ENCODE data around the gene KSR1.
"Not testable (repeated sequence)": the region's sequence is repeated elsewhere in the genome, so short reads cannot be mapped to it uniquely, and the experiment has no call there.

The KSR1 gene

DNA sequence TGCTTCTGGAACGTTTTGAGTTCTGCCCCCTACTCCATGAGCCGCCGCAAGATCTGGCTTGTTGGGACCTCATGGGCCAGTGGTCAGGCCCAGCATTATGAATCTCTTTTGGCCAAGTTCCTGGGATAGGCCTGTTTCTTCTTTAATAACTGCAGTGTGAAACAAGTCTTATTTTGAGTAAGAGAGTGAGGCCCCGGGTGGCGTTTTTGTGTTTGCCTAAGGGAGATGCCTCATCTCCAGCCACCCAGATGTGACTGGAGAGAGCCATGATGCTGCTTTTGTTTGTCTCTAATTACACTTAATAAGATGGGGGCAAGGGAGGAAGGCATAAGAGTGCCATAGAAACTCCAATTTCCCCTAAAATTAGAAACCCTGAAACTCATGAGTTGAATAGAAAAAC is 39.8 kb downstream of the KSR1 start:
- Histone ChIP-seq H3K27ac (ENCODE audit: low read depth, low read length) (no peak overlapping the region), H3K27me3 (ENCODE audit: control insufficient read depth, insufficient read depth, low read length) (no peaks in the 10 kb centered on the region), H3K4me3 (ENCODE audit: low read length) (no peak overlapping the region), H3K4me1 (ENCODE audit: control insufficient read depth, insufficient read depth, low read length) (peaks cover 5% of the 10 kb centered on the region), H3K9ac (ENCODE audit: low read length) (no peak overlapping the region), H3K36me3 (ENCODE audit: control insufficient read depth, insufficient read depth, low read length) (no peaks in the 10 kb centered on the region)

DNA sequence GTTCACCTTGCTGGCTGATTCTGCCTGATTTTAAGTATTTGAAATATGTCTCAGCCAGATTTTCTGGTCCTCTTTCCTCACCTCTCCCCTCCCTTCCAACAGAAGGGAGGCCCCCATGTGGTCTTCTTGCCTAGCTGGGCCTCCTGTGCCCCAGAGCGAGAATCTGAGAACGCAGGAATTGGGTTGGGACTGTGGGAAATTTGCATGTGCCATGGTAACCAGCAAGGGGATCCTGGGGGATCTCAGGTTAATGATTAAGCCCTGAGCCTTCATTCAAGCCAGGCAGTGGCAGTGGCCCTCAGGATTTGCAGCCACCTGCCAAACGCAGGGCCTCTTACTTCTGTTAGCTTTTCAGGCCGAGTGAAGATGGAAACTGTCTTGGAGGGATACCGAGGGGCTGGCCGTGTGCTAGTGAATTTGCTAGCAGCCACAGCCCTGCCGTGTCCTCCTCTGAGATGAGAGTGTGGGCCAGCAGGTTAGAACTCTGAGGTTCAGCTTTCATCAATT is 40.2 kb downstream of the KSR1 start:
- H3K36me3 ChIP-seq (ENCODE audit: control insufficient read depth, insufficient read depth, low read length): no peaks in the 10 kb centered on the region
- H3K4me1 ChIP-seq (ENCODE audit: control insufficient read depth, insufficient read depth, low read length): peaks cover 5% of the 10 kb centered on the region
- no peak overlapping the region for H3K27ac ChIP-seq (ENCODE audit: low read depth, low read length)
- H3K9ac ChIP-seq (ENCODE audit: low read length): no peak overlapping the region
- H3K27me3 ChIP-seq (ENCODE audit: control insufficient read depth, insufficient read depth, low read length): no peaks in the 10 kb centered on the region
- H3K4me3 ChIP-seq (ENCODE audit: low read length): no peak overlapping the region

DNA sequence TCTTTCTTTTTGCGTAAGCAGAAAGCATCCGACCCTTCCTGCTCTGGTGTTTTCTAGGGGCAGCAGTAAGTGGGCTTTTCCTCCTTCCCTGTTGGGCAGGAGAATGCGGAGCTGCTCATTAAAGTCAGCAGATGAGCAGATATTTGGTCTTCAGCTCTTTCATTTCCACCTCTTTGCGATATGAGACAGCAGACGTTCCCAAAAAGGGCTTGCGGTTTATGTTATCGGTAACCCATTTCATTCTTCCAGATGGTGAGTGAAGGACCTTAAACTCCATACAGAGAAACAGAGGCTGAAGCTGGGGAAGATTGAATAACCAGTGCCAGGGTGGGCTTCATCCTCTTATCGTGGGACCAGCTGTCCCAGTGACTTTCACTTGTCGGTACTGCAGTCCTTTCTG is 40.7 kb downstream of the KSR1 start:
- Histone ChIP-seq H3K4me1 (ENCODE audit: control insufficient read depth, insufficient read depth, low read length) (peaks cover 5% of the 10 kb centered on the region), H3K4me3 (ENCODE audit: low read length) (no peak overlapping the region), H3K36me3 (ENCODE audit: control insufficient read depth, insufficient read depth, low read length) (no peaks in the 10 kb centered on the region), H3K9ac (ENCODE audit: low read length) (no peak overlapping the region), H3K27ac (ENCODE audit: low read depth, low read length) (no peak overlapping the region), H3K27me3 (ENCODE audit: control insufficient read depth, insufficient read depth, low read length) (no peaks in the 10 kb centered on the region)

DNA sequence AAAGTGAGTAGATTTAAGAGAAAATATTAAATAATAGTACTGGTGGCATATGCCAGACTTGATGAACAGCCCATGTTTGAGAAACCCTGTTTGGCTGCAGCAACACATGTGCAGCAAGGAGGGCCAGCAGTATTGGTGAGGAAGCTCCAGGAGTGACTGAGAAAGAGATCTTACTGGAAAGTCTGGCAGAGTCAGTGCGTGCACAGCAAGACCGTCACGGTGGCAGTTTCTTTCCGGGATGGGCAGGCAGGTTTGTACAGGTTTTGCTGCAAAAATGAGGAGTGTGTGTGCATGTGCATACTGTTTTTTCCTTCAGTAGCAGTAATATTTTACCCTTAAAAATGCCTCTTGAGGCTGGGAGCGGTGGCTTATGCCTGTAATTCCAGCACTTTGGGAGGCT is 41.4 kb downstream of the KSR1 start:
- no peak overlapping the region for H3K4me3 ChIP-seq (ENCODE audit: low read length)
- no peak overlapping the region for H3K27ac ChIP-seq (ENCODE audit: low read depth, low read length)
- no peak overlapping the region for H3K9ac ChIP-seq (ENCODE audit: low read length)
- H3K27me3 ChIP-seq (ENCODE audit: control insufficient read depth, insufficient read depth, low read length): no peaks in the 10 kb centered on the region
- H3K4me1 ChIP-seq (ENCODE audit: control insufficient read depth, insufficient read depth, low read length): peaks cover 5% of the 10 kb centered on the region
- no peaks in the 10 kb centered on the region for H3K36me3 ChIP-seq (ENCODE audit: control insufficient read depth, insufficient read depth, low read length)

DNA sequence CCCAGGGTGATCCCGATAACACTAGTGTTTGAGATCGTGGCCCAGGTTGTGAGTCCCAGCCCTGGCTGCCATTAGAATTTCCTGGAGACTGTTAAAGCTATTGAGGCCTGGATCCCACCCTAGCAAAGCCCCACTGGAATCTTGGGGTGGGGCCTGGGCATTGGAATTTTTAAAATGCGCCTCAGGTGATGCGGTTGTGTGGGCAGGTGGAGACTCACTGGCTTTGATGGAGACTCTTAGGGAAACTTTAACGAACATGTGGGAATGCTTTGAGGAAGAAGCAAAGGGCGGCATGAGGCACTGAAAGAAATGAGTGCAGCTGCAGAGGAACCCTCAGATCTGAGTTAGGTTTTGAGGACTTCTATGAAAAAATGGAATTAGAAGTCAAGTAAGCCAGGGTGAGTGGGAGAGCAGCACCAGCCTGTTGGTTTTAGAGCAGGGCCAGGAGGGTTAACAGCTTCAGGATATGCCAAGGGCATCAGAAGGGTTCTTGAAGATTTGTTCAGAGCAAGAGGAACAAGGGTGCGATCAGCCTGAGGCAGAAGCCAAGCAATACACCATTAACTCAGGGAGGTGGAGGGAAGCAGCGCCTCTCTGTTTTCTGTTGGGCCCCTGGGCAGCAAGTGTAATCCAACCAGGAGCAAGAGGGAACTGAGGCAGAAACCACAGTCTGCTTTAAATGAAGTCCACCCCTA is 42.5 kb downstream of the KSR1 start:
- Histone ChIP-seq H3K27ac (ENCODE audit: low read depth, low read length) (no peak overlapping the region), H3K36me3 (ENCODE audit: control insufficient read depth, insufficient read depth, low read length) (no peaks in the 10 kb centered on the region), H3K4me1 (ENCODE audit: control insufficient read depth, insufficient read depth, low read length) (peaks cover 5% of the 10 kb centered on the region), H3K9ac (ENCODE audit: low read length) (no peak overlapping the region), H3K27me3 (ENCODE audit: control insufficient read depth, insufficient read depth, low read length) (no peaks in the 10 kb centered on the region), H3K4me3 (ENCODE audit: low read length) (no peak overlapping the region)

DNA sequence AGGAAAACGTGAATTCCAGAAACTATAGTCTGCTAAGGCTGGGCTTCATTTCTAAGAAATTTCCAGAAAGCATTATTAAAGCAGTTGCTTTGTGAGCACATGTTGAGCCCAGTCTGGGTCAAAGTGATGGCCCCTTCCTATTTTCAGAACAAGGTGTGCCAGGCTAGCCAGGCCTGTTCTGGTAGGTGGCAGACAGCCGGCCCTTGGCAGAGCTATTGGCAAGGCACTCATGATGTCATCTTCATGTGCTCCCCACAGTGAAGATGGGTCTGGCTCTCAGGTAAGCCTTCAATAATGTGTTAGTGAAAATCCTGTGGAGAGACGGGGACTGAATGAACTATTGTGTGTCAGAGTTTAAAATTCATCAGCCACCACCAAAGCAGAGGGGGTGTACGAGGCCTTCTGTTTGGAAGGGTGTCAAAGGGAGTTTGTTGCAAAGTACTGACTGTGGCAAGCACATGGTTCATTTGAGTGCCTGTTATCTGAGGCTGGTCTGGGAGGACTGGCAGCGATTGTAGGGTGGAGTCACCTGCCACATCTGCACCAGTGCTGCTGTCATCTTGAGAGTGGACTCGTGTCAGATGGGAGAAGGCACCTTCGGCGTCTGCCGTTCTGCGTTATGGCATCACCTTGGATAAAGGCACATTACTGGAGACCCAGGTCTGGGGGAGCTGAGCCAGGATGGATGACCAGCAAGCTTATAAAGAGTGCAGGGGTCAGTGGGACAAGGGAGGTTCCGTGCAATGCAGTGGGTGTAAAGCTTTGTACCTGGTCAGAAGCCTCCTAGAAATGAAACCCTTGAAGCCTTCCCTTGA is 43.4 kb downstream of the KSR1 start:
- H3K9ac ChIP-seq (ENCODE audit: low read length): no peak overlapping the region
- no peak overlapping the region for H3K4me3 ChIP-seq (ENCODE audit: low read length)
- H3K27ac ChIP-seq (ENCODE audit: low read depth, low read length): no peak overlapping the region
- no peaks in the 10 kb centered on the region for H3K36me3 ChIP-seq (ENCODE audit: control insufficient read depth, insufficient read depth, low read length)
- peaks cover 5% of the 10 kb centered on the region for H3K4me1 ChIP-seq (ENCODE audit: control insufficient read depth, insufficient read depth, low read length)
- H3K27me3 ChIP-seq (ENCODE audit: control insufficient read depth, insufficient read depth, low read length): no peaks in the 10 kb centered on the region

DNA sequence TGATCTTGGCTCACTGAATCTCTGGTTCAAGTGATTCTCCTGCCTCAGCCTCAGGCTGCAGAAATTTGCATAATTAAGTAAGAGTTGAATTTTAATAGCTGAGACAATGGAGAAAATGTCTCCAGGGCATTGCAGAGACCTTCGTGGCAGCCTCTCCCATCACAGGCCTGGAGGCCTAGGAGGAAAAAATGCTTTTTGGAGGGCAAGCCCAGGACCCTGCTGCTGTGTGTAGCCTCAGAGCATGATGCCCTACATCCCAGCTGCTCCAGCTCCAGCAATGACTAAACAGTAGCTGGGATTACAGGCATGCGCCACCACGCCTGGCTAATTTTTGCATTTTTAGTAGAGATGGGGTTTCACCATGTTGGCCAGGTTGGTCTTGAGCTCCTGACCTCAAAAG is 45.1 kb downstream of the KSR1 start:
- not testable (repeated sequence) for H3K9ac ChIP-seq (ENCODE audit: low read length); H3K36me3 ChIP-seq (ENCODE audit: control insufficient read depth, insufficient read depth, low read length); H3K27ac ChIP-seq (ENCODE audit: low read depth, low read length); H3K4me3 ChIP-seq (ENCODE audit: low read length); H3K4me1 ChIP-seq (ENCODE audit: control insufficient read depth, insufficient read depth, low read length); H3K27me3 ChIP-seq (ENCODE audit: control insufficient read depth, insufficient read depth, low read length)

DNA sequence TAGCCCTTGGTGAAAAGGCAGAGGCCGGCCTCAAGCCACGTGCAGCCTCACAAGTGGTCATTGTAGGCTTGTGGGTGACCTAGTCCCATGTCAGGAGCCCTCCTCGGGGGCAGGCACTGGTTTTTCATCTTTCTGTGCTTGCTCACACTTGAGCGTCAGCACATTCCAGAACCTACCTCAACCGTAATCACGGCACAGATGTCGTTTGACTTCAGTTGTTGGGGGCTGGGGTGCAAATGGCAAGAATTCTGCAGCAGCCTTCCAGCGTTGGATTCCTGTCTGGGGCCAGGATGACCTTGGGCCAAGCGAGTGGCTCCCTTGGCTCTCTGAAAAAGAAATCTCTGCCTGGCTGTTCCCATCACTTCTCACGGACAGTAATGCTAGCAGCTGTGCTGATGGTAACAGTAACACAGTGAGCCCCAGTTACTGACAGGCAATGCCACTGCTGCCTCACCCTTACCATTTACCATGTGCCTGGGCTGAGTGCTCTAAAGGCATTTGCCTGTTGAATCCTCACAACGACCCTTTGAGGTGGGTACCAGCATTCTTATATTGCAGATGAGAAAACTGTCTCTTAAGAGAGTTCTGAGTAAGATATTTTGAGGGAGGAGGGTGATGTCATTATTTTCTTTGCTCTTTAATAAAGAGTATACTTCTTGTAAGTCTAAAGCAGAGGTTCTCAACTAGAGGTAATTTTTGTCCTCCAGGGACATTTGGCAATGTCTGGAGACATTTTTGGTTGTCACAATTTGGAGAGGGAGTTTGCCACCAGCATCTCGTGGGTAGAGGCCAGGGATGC is 46.5 kb downstream of the KSR1 start:
- Histone ChIP-seq H3K27ac (ENCODE audit: low read depth, low read length) (peak overlapping the region; percentile 25), H3K4me1 (ENCODE audit: control insufficient read depth, insufficient read depth, low read length) (no peaks in the 10 kb centered on the region), H3K4me3 (ENCODE audit: low read length) (no peak overlapping the region), H3K36me3 (ENCODE audit: control insufficient read depth, insufficient read depth, low read length) (no peaks in the 10 kb centered on the region), H3K27me3 (ENCODE audit: control insufficient read depth, insufficient read depth, low read length) (no peaks in the 10 kb centered on the region), H3K9ac (ENCODE audit: low read length) (no peak overlapping the region)

DNA sequence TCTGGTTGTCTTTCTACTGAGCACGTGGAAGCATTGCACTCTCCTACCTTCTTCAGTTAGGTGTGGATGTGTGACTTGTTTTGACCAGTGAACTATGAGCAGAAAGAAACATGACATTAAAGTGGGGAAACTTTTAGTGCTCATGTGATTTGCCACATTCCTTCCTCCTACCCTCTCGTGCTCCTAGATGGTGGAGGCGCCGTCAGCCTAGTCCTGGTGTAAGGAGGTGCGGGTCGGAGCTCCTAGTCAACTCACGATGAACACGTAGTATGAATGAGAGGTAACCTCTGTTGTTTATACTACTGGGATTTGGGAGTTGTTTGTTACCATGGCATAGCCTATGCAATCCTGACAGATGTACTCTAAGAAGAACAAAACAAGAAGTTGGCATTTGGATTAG is 47.4 kb downstream of the KSR1 start:
- no peaks in the 10 kb centered on the region for H3K27me3 ChIP-seq (ENCODE audit: control insufficient read depth, insufficient read depth, low read length)

DNA sequence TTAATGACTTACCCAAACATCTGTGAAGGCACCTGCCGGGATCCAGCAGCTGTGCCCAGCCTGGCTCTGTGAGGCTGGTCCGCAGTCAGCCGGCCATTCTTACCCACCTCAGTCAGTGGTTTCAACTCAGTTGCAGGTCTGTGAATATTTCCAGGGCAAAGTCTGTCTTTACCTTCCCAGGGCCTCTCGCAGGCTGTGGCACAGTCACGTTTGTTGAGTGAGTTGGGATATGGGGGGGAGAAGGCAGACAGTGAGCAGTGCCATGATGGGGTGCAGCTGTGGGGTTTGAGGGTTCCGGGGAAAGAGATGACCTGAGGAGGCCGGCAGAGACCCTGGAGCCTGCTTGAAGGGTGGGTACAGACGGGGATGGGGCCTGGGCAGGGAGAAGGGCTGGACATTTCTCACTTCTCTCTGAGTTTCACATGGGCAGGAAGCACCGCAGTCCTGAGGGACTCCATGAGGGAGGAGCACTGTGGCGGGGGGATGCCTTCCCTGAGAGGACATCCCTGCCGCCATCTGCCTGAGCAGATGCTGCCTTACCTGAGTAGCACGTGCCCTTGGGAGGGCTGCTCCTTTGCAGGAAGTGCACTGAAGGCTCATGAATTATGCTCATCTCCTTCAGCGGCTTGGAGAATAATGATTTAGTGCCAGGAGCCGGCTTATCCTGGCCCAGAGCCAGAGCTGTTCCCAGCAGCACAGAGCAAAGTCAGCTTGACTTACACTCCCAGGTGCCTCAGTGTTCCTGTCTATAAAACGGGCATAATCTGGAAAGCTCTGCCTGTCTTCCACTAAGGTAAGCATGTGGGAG is 48.1 kb downstream of the KSR1 start:
- Histone ChIP-seq H3K4me1 (ENCODE audit: control insufficient read depth, insufficient read depth, low read length) (no peaks in the 10 kb centered on the region), H3K9ac (ENCODE audit: low read length) (no peak overlapping the region), H3K27me3 (ENCODE audit: control insufficient read depth, insufficient read depth, low read length) (no peaks in the 10 kb centered on the region), H3K36me3 (ENCODE audit: control insufficient read depth, insufficient read depth, low read length) (no peaks in the 10 kb centered on the region), H3K4me3 (ENCODE audit: low read length) (no peak overlapping the region), H3K27ac (ENCODE audit: low read depth, low read length) (no peak overlapping the region)

More for the DNA sequence above, 47.4 kb downstream of the KSR1 start:
- H3K4me1 ChIP-seq (ENCODE audit: control insufficient read depth, insufficient read depth, low read length): no peaks in the 10 kb centered on the region
- H3K9ac ChIP-seq (ENCODE audit: low read length): no peak overlapping the region
- H3K36me3 ChIP-seq (ENCODE audit: control insufficient read depth, insufficient read depth, low read length): no peaks in the 10 kb centered on the region
- no peak overlapping the region for H3K27ac ChIP-seq (ENCODE audit: low read depth, low read length)
- no peak overlapping the region for H3K4me3 ChIP-seq (ENCODE audit: low read length)

DNA sequence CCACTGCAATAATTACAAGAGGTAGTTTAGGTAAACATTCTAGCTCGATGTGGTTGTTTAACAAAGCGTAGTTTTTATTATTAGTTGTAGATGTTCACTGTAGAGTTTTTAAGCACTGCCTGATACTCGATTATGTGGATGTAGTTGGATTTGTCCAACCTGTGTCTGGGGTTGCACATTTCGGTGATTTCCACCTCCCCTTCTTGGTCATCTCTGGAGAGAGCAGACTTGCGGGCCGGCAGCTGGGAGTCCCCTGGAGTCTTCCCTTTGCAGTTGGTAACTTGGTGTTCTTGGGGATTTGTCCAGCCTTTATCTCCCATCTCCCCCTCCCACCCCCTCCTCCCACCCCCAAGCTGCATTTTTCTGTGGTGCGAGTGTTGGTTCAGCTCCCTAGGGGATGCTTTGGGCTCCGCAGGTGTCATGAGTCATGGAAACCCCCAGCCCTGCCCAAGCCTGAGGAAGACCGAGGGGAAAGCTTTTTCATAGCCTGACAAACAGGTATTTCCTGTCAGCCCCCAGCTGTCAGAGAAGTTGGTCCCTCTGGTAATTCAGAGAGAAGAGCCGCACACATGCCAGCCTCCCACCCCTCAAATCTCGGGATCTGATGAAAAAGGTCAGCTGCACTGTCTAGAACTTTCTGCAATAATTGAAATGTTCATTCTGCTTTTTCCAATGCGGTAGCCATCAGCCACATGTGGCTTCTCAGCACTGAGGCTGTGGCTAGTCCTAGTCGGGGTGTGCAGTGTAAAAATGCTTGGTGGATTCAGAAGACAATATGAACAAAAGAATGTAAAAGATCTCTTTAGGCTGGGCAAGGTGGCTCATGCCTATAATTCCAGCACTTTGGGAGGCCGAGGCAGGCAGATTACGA is 50.3 kb downstream of the KSR1 start:
- Histone ChIP-seq H3K27ac (ENCODE audit: low read depth, low read length) (no peak overlapping the region), H3K36me3 (ENCODE audit: control insufficient read depth, insufficient read depth, low read length) (no peaks in the 10 kb centered on the region), H3K4me1 (ENCODE audit: control insufficient read depth, insufficient read depth, low read length) (peaks cover 12% of the 10 kb centered on the region), H3K9ac (ENCODE audit: low read length) (no peak overlapping the region), H3K27me3 (ENCODE audit: control insufficient read depth, insufficient read depth, low read length) (no peaks in the 10 kb centered on the region), H3K4me3 (ENCODE audit: low read length) (no peak overlapping the region)
